SK-N-SH treated with all-trans-retinoic acid at 6 μM for 48 hours (cell line): ENCODE measurements around the gene AIG1.

Experiments used
- CREB5 ChIP-seq: fragments of 250-450 bp; sonication (Bioruptor Pico); IDR thresholded peaks from 2 replicates; pipeline ENCODE4 v1.5.1; 2020; ENCODE audit warnings: low read depth, mild to moderate bottlenecking, moderate library complexity
- CSDC2 ChIP-seq: fragments of 250-450 bp; sonication (Bioruptor Pico); IDR thresholded peaks from 2 replicates; pipeline ENCODE4 v1.5.0; 2020; ENCODE audit warnings: mild to moderate bottlenecking, moderate library complexity
- CSRNP3 ChIP-seq: fragments of 250-450 bp; sonication (Bioruptor Pico); IDR thresholded peaks from 2 replicates; pipeline ENCODE4 v1.5.1; 2021; ENCODE audit warnings: mild to moderate bottlenecking, moderate library complexity
- ESRRG ChIP-seq: fragments of 250-450 bp; sonication (Bioruptor Pico); IDR thresholded peaks from 2 replicates; pipeline ENCODE4 v1.6.1; 2021; ENCODE audit warnings: mild to moderate bottlenecking
- ISL1 ChIP-seq: fragments of 250-450 bp; sonication (Bioruptor Pico); IDR thresholded peaks from 2 replicates; pipeline ENCODE4 v2.1.2; 2022; ENCODE audit warnings: mild to moderate bottlenecking, moderate library complexity
- PATZ1 ChIP-seq: fragments of 250-450 bp; sonication (Bioruptor Pico); IDR thresholded peaks from 2 replicates; pipeline ENCODE4 v1.8.0; 2020; ENCODE audit warnings: mild to moderate bottlenecking, moderate library complexity, borderline replicate concordance
- POU6F1 ChIP-seq: fragments of 250-450 bp; sonication (Bioruptor Pico); IDR thresholded peaks from 2 replicates; pipeline ENCODE4 v1.8.0; 2021; ENCODE audit warnings: low read depth, mild to moderate bottlenecking, moderate library complexity, borderline replicate concordance
- RARB ChIP-seq: fragments of 250-450 bp; sonication (Bioruptor Pico); IDR thresholded peaks from 2 replicates; pipeline ENCODE4 v1.8.0; 2021; ENCODE audit warnings: mild to moderate bottlenecking, moderate library complexity
- TOX ChIP-seq: fragments of 250-450 bp; sonication (Bioruptor Pico); IDR thresholded peaks from 2 replicates; pipeline ENCODE4 v1.8.0; 2021; ENCODE audit warnings: mild to moderate bottlenecking, moderate library complexity, borderline replicate concordance
- ZFP3 ChIP-seq: fragments of 250-450 bp; sonication (Bioruptor Pico); IDR thresholded peaks from 2 replicates; pipeline ENCODE4 v1.5.0; 2020; ENCODE audit warnings: mild to moderate bottlenecking, moderate library complexity
- ZFP30 ChIP-seq: fragments of 450-650 bp; formaldehyde crosslinking; IDR thresholded peaks from 2 replicates; pipeline ENCODE4 v1.5.0; 2022; ENCODE audit warnings: mild to moderate bottlenecking, moderate library complexity
- ZNF8 ChIP-seq: fragments of 450-650 bp; formaldehyde crosslinking; IDR thresholded peaks from 2 replicates; pipeline ENCODE4 v1.5.0; 2020; ENCODE audit warnings: mild to moderate bottlenecking, moderate library complexity

GRCh38 chr6:143064271-143064670 lies 3.6 kb downstream of the AIG1 start:
- TF ChIP-seq PATZ1 (CRISPR knock-in tag) (no peak), ZFP3 (CRISPR knock-in tag) (no peak), ZNF8 (CRISPR knock-in tag) (no peak), ISL1 (CRISPR knock-in tag) (no peak), CREB5 (CRISPR knock-in tag) (no peak), ESRRG (no peak), CSRNP3 (no peak), ZFP30 (CRISPR knock-in tag) (no peak), RARB (no peak), POU6F1 (CRISPR knock-in tag) (no peak), CSDC2 (CRISPR knock-in tag) (no peak), TOX (CRISPR knock-in tag) (no peak)
